ENCODE data around the gene MAPT. TPM values are rescaled to one million over a fixed set of nuclear protein-coding genes. Genes with fewer than 3 reads are reported as not detected.

Gene MAPT
- 3.1 and 4.6 TPM in 2 replicates for total RNA-seq (2014; rRNA removed; shearing (Covaris generic))

- peak; percentile 86 for DNase-seq (ENCODE audit: low spot score)
These were observed at the start of gene MAPT for GRCh38 chr17:45894022-45894784. TSS of gene MAPT (plus strand) at chr17:45894554. CDS start at chr17:45962338, 67,784 bp downstream.

GRCh38 chr17:45844695-45845375 is 49.5 kb upstream of the MAPT start, which contains the start of gene SPPL2C:
TSS of gene SPPL2C (plus strand) at chr17:45844881. CDS start at chr17:45844907, 26 bp downstream.
- DNase-seq (ENCODE audit: low spot score): no peak

GRCh38 chr17:45845376-45846185 is 48.8 kb upstream of the MAPT start:
- DNase-seq (ENCODE audit: low spot score): no peak

- no peak for DNase-seq (ENCODE audit: low spot score)
These were observed 48.1 kb upstream of the MAPT start for GRCh38 chr17:45846223-45846622.

GRCh38 chr17:45846646-45847045 is 47.7 kb upstream of the MAPT start:
- DNase-seq (ENCODE audit: low spot score): no peak

- DNase-seq (ENCODE audit: low spot score): no peak
These were observed 47.3 kb upstream of the MAPT start for GRCh38 chr17:45847101-45847500.

GRCh38 chr17:45847747-45848146 is 46.6 kb upstream of the MAPT start:
- no peak for DNase-seq (ENCODE audit: low spot score)

- DNase-seq (ENCODE audit: low spot score): no peak
These were observed 45.9 kb upstream of the MAPT start for GRCh38 chr17:45848405-45848804.

GRCh38 chr17:45848868-45849535 is 45.4 kb upstream of the MAPT start:
- no peak for DNase-seq (ENCODE audit: low spot score)

- no peak for DNase-seq (ENCODE audit: low spot score)
These were observed 44.8 kb upstream of the MAPT start for GRCh38 chr17:45849536-45849990.

- no peak for DNase-seq (ENCODE audit: low spot score)
These were observed 44.3 kb upstream of the MAPT start for GRCh38 chr17:45850011-45850410.

- DNase-seq (ENCODE audit: low spot score): no peak
These were observed 43.9 kb upstream of the MAPT start for GRCh38 chr17:45850468-45850867.

- no peak for DNase-seq (ENCODE audit: low spot score)
These were observed 43.3 kb upstream of the MAPT start for GRCh38 chr17:45851022-45851421.

GRCh38 chr17:45851464-45851863 is 42.9 kb upstream of the MAPT start:
- DNase-seq (ENCODE audit: low spot score): no peak

- DNase-seq (ENCODE audit: low spot score): no peak
These were observed 42.5 kb upstream of the MAPT start for GRCh38 chr17:45851873-45852272.

- peak; percentile 45 for DNase-seq (ENCODE audit: low spot score)
These were observed 41.6 kb upstream of the MAPT start for GRCh38 chr17:45852535-45853297.

GRCh38 chr17:45854209-45854608 is 40.1 kb upstream of the MAPT start:
- no peak for DNase-seq (ENCODE audit: low spot score)

GRCh38 chr17:45855691-45856336 is 38.5 kb upstream of the MAPT start:
- peak; percentile 13 for DNase-seq (ENCODE audit: low spot score)

- peak; percentile 37 for DNase-seq (ENCODE audit: low spot score)
These were observed 36.2 kb upstream of the MAPT start for GRCh38 chr17:45857977-45858708.

GRCh38 chr17:45861165-45861564 is 33.2 kb upstream of the MAPT start:
- DNase-seq (ENCODE audit: low spot score): no peak
